GM18502 (cell line): ENCODE results near the gene TBXT.
A peak's percentile ranks its signal among the peaks of the same experiment; 100 is the strongest.
"Not testable (repeated sequence)": the region's sequence is repeated elsewhere in the genome, so short reads cannot be mapped to it uniquely, and the experiment has no call there.

Experiments used
- ATAC-seq: cut with Tn5 transposase; IDR thresholded peaks from one replicate; pipeline ENCODE4 v1.9.1; 2021; ENCODE audit warnings: mild to moderate bottlenecking; ENCODE audit not compliant: unreplicated experiment, poor library complexity

The TBXT gene

GRCh38 chr6:166167801-166168615, at the start of gene TBXT:
TBXT (minus strand) TSS chr6:166167851; CDS start chr6:166167591, 260 bp downstream.
- ATAC-seq: peak; percentile 50

DNA sequence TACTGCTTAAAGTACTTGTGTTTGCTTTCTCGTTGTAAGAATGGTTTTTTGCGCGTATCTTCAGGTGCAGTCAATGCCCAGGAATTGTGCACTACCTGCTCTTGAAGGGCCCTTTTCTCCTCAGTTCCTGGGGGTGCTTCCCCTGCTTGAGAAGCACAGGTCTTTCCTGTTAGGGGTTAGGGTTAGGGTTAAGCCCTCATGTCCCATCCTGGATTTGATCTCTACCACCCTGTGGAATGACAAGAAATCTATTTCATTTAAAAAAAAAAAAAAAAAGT, 39.6 kb upstream of the TBXT start:
- ATAC-seq: no peak

GRCh38 chr6:166206510-166207283, 39.0 kb upstream of the TBXT start:
- no peak for ATAC-seq

DNA sequence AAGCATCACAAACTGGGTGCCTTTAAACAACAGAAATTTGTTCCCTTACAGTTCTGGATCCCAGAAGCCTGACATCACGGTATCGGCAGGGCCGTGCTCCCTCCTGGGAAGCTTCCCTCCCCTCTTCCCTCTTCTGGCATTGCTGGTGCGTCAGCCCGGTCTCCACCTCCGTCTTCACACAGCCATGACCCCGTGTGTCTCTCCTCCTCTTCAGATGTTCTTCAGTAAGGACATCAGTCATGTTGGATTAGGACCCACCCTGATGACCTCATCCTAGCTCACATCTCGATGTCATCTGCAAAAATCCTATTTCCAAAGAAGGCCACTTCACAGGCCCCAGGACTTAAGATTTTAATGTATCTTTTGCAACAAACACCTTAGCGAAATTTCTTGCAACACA, 38.4 kb upstream of the TBXT start:
- no peak for ATAC-seq

GRCh38 chr6:166204852-166205650, 37.4 kb upstream of the TBXT start:
- no peak for ATAC-seq

- ATAC-seq: no peak
Observed at GRCh38 chr6:166203641-166204222, 36.1 kb upstream of the TBXT start.

DNA sequence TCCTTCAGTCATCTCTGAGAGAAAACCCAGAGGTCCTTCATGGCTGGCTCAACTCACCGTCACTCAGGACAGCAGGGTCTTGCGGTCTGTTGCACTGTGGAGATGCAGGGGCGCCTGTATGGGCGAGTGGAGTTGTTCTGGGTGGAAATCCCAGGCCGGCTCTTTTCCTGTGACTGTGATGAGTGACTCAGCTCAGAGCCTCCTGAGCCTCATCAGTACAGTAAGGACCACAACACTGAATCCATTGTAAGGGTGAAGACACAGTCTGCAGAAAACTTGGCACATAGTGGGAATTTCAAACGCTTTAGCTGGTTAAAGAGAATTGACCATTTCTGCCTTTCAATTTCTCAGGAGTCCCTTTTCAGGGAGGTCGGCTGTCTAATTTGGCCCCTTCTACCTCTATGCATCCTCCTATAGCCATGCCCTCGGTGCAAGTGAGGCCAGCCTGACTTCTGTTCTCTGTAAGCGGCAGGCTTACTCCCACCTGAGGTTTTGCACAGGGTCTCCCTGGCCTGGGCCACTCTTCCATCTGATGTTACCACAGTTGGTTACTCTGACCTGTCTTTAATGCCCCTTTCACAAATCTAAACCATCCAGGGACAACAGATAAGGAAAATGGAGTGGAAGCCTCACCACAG, 35.5 kb upstream of the TBXT start:
- peak; percentile 23 for ATAC-seq

GRCh38 chr6:166202321-166202733, 34.7 kb upstream of the TBXT start:
- ATAC-seq: peak; percentile 73

- peak; percentile 24 for ATAC-seq
Observed at GRCh38 chr6:166201878-166202277, 34.2 kb upstream of the TBXT start.

- no peak for ATAC-seq
Observed at GRCh38 chr6:166197361-166197760, 29.7 kb upstream of the TBXT start.

DNA sequence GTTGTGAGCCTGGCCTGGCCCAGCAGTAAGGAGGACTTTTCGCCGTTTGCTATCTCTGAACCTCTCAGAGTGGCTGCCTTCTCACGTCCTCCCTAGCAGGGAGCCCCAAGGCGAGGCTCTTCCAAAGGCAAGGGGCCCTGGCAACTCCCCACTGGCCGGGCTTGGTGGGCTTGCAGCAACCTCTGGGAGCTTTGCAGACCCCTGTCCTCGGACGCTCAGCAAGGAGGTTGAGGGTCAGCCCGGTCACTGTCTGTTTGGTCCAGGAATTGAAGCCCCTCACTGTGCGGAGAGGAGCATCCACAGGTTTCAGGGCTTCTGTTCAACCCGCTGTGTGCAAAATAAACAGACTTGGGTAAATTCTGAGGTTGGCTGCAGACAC, 28.2 kb upstream of the TBXT start:
- no peak for ATAC-seq

DNA sequence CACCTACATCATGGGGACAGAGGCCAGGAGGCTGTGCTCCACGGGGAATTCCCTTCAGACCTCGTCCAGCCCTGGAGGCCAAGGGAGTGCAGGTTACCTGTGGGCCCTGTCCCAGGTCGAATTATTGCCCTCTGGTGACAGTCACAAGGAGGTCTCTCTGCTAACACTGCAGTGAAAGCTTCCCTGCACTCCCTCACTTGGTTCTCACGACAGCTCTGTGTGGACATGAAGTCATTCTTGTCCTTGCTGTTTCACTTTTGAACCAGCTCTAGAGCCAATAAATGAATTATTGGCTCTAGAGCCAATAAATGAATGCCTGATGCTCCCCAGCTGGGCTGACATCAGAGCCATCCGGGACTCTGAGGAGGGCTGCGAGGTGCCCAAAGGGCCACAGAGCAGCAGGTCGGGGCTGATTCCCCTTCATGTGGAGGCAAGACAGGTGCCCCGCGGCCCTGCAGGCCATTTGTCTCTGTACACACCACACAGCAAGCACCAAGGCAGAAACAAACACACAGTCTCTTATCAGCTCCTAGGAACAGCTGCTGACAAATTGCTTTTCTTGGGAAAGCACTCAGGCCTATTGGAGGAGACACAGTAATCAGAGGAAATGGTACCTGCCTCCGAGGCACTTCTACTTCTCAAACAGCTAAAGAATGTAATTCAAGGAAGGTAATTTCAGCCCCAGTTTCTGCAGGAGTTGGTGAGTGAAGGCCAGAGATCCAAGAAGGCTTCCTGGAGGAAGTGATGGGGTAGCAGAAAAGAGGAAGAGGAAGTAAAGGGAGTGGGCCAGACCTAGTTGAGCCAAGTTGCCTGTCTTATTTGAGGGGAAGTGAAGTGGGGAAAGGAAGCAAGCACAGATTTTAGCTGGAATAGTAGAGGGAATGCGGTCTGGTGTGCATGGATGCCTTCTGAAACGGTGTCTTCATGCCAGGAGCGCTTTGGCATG, 27.5 kb upstream of the TBXT start:
- ATAC-seq: no peak

- ATAC-seq: no peak
Observed at GRCh38 chr6:166192557-166192956, 24.9 kb upstream of the TBXT start.

- ATAC-seq: no peak
Observed at GRCh38 chr6:166192136-166192535, 24.5 kb upstream of the TBXT start.

DNA sequence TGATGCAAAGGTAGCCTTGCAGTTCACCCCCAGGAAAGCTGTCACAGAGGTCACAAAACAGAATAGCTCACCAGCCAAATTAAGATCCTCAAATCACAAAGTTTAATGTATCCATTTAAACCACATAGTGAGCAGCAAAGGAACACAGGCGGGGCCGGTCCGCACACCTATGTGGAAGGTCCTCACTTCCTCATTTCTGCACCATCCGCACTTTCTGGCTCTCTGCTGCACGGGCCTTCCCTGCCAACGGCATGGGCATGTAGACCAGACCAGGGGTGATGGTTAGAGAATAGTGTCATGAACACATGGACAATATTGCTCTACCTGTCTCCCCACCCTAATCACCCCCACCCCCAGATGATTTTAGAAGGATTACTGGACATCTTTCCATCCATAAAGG, 12.1 kb upstream of the TBXT start:
- ATAC-seq: no peak

DNA sequence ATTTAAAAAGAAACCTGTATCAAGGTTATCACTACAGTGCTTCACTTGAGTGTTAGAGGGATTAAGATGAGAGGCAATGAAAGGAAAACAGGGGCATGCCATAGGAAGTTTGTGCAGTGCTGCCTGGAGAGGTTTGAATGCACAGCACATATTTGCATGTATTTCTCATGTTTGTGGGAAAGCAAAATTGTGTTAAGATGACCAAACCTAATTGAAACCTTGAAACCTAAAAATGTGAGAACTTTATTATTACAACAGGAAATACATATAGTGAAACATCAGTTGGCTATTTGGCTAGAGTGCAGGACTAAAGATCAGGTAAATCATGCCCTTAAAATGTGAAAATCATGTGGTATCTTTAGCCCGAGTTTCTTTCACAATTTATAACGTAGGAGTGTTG, 8.5 kb upstream of the TBXT start:
- no peak for ATAC-seq

GRCh38 chr6:166175093-166175492, 7.4 kb upstream of the TBXT start:
- not testable (repeated sequence) for ATAC-seq

DNA sequence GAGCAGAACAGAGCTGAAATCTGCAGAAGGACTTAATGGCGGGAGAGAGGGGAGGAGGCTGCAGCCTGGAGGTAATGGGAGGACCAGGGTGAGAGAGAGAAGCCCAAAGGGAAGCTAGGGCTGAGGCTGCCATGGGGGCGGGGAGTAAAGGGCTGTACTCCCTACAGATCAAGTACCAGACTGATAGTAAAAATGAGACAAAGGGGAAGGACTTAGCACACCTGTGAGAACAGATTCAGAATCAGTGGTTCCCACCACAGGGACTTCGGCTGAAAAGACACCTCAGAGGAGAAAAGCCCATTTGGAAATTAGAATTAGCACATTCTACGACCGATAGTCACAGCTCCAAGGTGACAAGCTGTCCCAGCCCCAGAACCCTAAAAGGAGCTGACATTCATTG, 6.4 kb upstream of the TBXT start:
- ATAC-seq: peak; percentile 71

DNA sequence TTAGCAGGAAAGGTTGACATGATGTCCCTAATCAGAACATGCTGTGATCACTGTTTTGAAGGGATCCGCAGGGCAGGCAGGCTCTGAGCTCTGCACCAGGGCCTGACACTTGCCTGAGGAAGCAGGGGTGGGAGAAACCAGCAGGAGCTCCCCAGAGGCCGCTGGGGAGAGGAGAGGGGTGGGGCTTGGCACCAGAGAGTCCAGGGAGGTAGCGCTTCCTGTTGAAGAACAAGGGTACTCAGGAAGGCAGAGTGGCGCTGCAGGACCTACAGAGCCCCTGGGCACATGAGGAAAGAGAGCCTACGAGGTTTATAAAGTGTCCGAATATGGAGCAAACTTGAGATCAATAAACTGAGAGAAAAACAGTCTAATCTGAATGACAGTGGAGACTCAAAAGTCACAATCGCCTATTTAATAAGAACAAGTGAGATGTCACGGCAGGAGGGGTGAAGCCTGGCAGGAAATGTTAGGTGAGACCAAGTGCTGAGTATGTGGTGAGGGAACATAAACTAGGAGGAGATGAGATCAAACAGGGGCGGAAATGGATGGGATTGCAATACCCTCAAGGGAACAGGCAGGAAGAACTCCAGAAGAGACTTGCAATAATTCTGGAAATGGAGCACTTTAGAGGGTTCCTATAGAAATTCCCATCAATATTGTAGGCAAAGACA, 5.8 kb upstream of the TBXT start:
- peak; percentile 63 for ATAC-seq
